ENCODE data around the gene SIRT2.

The SIRT2 gene

DNA sequence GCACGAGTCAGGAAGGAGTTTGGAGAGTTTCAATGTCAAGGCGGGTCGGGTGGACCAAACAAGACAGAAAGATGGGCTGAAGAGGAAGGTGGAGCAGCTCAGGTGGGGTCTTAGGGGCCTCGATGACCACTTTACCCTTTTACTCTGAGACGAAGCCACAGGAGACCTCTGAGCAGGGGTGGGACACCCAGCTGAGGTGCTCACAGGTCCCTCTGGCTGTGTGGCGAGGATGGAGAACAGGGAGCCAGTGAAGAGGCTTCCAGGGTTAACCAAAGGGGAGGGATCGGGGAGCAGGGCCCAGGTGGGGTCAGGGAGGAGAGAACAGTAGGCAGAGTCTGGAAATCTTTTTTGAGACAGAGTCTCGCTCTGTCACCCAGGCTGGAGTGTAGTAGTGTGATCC lies 14.5 kb upstream of the SIRT2 start:
- TF ChIP-seq GATA3 (IDR thresholded peaks at IDR 0.05; ENCODE audit: low read depth, low read length): no peak
- no peak for TF ChIP-seq GATA2 (IDR thresholded peaks at IDR 0.05; ENCODE audit: low read depth, low read length)

DNA sequence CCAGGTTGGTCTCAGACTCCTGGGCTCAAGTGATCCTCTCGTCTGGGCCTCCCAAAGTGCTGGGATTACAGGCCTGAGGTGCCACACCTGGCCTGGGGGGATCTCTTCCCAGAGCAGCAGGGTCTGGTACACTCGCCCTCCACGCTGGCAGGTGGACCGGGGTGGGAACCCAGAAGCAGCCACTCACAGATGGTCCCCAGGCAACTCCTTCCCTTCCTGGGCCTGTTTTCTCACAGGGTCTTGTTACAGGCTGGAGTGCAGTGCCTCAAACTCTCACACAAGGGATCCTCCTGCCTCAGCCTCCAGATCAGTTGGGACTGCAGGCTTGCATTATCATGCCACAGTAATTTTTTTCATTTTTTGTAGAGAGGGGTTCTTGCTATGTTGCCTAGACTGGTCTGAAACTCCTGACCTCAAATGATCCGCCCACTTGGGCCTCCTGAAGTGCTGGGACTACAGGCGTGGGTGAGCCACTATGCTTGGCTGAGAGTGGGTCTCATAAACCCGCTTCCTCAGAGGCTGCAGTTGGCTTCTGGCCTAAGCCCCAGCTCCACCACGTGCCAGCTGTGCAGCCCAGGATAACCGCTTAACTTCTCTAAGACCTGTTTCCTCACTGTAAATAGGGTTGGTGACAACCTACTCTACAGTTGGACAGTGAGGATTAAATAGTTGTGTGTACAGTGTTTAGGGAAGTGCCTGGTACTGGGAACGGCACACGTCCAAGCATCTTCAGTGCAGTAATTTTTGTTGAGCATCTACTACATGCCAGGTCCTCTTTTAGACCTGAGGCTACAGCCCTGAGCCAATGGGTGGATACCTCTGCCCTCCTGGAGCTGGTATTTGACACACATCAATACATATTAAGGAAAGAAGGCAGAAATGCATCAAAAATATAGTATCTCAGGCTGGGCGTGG lies 13.4 kb upstream of the SIRT2 start:
- no peak for TF ChIP-seq GATA2 (IDR thresholded peaks at IDR 0.05; ENCODE audit: low read depth, low read length)
- no peak for TF ChIP-seq GATA3 (IDR thresholded peaks at IDR 0.05; ENCODE audit: low read depth, low read length)

DNA sequence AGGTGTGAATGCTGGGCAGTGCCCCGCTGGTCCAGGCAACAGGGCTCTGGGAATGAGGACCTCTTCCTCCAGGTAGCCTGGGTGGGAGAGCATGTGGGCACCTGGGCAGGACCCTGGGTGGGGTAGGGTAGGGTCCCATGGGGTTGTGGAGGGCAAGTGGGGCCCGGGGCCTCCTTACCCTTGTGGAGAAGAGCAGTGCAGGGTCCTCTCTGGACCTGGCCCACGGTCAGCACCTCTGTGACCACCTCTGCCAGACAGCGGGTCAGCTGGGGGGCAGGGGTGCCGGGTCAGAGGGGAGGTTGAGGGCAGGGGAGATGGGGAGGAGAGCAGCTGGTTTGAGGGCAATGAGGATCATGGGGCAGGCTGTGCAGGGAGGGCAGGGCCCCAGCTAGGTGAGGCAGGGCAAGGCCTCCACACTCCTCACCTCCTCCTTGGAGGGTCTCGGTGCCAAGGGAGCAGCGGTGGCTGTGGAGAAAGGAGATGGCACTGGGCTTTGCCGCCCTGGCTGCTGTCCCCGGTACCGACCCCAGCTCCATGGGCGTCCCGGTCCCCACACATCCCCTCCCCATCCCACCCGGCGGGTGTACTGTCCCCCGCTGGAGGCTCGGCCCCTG lies 12.1 kb upstream of the SIRT2 start:
- no peak for TF ChIP-seq GATA2 (IDR thresholded peaks at IDR 0.05; ENCODE audit: low read depth, low read length)
- no peak for TF ChIP-seq GATA3 (IDR thresholded peaks at IDR 0.05; ENCODE audit: low read depth, low read length)

DNA sequence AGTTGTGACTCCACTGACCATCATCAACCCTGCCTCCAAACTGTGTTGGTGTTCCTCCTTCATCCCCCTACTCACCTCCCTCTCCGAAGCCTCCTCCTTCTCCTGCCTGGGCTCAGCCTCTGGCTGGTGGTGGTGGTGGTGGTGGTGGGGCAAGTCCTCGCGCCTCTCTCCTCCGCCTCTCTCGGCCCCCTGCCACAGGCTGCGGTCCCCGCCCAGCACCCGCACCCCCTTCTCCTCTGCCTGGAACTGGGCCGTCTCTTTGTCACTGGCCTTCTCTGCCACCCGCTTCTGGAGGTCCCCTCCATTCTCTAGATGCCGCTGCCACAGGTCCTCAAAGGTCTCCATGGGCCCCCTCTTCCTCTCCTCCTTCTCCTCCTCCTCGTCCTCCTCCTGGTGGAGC lies 11.1 kb upstream of the SIRT2 start:
- TF ChIP-seq GATA2 (IDR thresholded peaks at IDR 0.05; ENCODE audit: low read depth, low read length): no peak
- TF ChIP-seq GATA3 (IDR thresholded peaks at IDR 0.05; ENCODE audit: low read depth, low read length): no peak

DNA sequence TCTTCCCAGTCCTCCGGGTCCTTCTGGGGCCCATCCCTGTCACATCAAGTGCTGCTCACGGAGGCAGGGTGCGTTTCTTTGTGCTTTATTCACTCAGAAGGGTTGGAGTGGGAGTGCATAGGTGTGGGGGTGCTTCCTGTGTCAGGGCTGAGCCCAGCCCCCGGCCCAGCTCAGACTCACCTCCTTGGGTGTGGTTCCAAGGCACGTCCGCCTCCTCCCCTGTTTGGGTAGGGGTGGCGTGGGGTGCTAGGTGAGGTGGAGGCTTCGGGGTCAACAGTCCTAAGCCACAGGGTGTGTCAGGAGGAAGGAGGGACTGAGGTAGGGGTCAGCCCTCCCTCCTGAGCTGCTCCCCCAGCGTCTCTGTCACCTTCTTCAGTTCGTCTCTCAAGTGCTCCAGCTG lies 9.5 kb upstream of the SIRT2 start:
- TF ChIP-seq GATA3 (IDR thresholded peaks at IDR 0.05; ENCODE audit: low read depth, low read length): no peak
- no peak for TF ChIP-seq GATA2 (IDR thresholded peaks at IDR 0.05; ENCODE audit: low read depth, low read length)

DNA sequence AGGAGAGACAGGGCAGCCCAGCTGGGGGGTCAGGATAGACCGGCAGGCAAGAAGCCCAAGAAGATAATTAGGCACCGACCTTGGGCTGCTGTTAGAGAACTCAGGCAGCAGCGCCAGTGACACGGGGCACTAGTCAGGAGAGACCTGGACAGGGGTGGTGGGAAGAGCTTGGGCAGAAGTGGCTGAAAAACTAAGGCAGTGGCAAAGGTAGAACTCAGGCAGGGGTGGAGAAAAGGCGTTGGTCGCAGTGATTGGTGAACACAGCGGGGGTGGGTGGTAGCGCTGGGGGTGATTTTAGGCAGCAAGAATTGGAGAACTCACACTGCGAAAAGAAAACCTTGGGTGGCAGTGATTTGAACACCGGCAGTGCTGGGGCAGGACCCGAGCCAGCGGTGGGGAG lies 8.3 kb upstream of the SIRT2 start:
- no peak for TF ChIP-seq GATA2 (IDR thresholded peaks at IDR 0.05; ENCODE audit: low read depth, low read length)

DNA sequence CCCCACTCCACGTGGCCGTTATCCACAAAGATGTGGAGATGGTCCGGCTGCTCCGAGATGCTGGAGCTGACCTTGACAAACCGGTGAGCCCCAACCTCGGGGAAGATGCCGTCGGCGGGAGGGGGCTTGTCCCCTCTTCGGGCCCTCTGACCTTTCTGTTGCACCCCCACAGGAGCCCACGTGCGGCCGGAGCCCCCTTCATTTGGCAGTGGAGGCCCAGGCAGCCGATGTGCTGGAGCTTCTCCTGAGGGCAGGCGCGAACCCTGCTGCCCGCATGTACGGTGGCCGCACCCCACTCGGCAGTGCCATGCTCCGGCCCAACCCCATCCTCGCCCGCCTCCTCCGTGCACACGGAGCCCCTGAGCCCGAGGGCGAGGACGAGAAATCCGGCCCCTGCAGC lies 7.8 kb upstream of the SIRT2 start:
- no peak for TF ChIP-seq GATA2 (IDR thresholded peaks at IDR 0.05; ENCODE audit: low read depth, low read length)
- no peak for TF ChIP-seq GATA3 (IDR thresholded peaks at IDR 0.05; ENCODE audit: low read depth, low read length)

DNA sequence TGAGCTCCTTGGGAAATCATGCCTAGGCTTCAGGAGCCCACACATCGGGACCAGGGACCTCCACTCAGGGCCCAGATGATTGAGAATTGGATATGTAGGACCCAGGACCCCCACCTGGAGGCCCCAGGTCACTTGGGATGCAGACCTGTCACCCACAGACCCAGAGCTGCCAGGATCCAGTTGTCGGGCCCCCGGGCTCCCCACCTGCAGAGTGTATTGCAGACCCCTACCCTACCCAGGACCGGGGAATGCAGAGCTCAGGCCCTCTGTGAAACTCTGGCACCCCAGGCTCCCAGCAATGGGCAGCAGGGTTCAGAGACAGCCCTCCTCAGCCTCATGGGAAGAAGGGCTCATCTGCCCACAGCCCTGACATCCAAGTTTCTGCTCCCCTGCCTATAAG lies 6.2 kb upstream of the SIRT2 start:
- TF ChIP-seq GATA2 (IDR thresholded peaks at IDR 0.05; ENCODE audit: low read depth, low read length) (no peak), GATA3 (IDR thresholded peaks at IDR 0.05; ENCODE audit: low read depth, low read length) (no peak)

DNA sequence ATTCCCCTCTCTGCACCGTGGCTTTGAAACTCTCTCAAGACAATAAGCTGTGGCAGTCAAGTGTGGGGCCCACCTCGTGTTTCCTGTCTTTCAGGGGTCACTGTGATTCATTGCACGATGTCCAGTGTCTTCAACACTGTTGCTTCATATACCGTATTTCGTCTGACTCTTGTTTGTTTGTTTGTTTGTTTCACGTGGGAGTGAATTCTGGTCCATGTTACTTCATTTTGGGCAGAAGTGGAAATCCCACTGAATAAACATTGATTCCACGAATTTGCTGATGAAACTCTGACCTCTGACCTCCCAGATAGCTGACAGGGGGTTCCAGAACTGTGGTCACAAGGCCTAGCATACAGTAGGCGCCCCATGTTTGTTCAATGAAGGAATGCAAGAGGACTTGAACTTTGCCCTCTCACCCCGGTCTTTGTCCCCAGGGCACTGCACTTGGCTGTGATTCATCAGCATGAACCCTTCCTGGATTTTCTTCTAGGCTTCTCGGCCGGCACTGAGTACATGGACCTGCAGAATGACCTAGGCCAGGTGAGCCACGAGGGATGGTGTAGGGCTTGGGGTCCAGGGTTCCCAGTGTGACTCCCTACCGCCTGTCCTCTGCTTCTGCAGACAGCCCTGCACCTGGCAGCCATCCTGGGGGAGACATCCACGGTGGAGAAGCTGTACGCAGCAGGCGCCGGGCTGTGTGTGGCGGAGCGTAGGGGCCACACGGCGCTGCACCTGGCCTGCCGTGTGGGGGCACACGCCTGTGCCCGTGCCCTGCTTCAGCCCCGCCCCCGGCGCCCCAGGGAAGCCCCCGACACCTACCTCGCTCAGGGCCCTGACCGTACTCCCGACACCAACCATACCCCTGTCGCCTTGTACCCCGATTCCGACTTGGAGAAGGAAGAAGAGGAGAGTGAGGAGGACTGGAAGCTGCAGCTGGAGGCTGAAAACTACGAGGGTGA lies 5.4 kb upstream of the SIRT2 start:
- TF ChIP-seq GATA3 (IDR thresholded peaks at IDR 0.05; ENCODE audit: low read depth, low read length) (no peak), GATA2 (IDR thresholded peaks at IDR 0.05; ENCODE audit: low read depth, low read length) (no peak)

DNA sequence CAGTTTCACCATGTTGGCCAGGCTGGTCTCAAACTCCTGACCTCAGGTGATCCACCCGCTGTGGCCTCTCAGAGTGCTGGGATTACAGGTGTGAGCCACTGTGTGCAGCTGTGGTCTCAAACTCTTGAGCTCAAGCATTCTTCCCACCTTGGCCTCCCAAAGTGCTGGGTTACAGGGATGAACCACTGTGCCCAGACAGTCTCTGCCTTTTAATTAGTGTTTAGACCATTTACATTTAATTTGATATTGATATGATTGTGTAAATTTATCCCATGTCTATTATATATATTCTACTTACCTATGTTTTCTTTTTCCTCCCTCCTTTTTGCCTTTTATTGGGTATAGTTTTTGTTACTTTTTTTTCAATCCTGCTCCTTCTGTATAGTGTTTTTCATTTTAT lies 2.3 kb upstream of the SIRT2 start:
- TF ChIP-seq GATA3 (IDR thresholded peaks at IDR 0.05; ENCODE audit: low read depth, low read length): no peak
- no peak for TF ChIP-seq GATA2 (IDR thresholded peaks at IDR 0.05; ENCODE audit: low read depth, low read length)

DNA sequence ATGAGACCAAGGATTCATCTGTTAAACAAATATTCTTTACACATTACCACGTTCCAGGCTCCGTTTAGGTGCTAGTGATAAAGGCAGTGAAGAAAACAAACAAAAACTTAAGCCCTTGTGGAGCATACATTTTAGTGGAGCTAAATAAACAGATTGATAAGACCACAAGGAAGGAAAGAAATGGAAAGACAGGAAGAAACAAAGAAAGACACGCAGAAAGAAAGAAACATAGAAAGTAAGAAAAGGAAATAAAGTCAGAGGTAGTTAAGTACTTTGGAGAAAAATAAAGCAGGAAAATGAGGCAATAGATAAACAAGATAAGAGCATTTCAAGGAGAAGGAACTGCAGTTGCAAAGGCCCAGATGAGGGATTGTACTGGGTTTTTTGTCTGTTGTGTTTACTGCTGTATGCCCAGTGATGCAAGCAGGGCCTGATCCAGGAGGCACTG lies 1.3 kb upstream of the SIRT2 start:
- TF ChIP-seq GATA2 (IDR thresholded peaks at IDR 0.05; ENCODE audit: low read depth, low read length): no peak
- no peak for TF ChIP-seq GATA3 (IDR thresholded peaks at IDR 0.05; ENCODE audit: low read depth, low read length)

DNA sequence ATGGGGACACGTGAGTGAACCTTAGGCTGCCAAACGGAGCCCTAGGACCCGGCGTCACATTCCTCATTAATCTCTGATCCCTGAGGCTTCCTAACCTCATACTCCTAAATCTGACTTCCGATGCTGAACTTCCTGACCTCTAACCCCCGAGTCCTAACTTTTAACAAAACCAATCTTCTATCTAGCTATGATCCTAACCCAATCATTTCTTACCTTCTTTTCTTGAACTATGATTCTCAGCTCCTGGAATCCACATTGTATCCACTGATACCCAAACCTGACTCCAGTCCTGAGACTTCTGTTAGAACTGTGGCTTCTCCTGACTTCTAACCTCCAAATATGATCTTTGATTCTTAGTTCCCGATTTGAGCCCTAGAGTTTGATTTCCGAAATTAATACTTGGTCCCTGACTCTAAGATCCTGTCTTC lies 798 bp upstream of the SIRT2 start:
- TF ChIP-seq GATA2 (IDR thresholded peaks at IDR 0.05; ENCODE audit: low read depth, low read length) (no peak), GATA3 (IDR thresholded peaks at IDR 0.05; ENCODE audit: low read depth, low read length) (no peak)

DNA sequence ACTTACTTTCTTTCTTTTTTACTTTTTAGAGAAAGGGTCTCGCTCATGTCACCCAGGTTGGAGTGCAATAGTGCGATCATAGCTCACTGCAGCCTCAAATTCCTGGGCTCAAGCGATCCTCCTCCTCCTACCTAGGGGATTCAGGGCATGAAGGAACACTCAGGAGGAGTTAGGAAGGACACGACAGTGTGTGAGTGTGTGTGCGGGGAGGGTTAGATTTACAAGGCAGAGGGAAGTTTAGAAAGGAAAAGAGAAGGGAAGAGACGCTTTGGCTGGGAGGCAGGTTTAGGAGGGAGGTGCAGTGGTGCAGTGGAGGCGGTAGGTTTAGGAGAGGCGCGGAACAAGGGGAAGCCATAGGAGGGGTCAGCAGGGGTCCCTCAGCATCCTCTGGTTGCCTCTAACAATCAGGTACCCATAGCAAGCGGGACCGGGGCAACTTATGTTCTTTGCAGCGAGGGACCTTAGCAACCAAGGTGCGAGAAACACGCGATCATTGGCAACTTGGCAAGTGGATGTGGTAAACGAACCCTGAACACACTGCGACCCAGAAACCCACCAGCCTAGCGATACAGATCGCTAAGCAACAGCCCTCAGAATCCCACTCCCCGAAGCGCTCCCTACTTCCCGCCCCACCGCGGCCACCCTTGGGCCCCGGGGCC lies 501 bp downstream of the SIRT2 start:
- TF ChIP-seq GATA2 (IDR thresholded peaks at IDR 0.05; ENCODE audit: low read depth, low read length) (no peak), GATA3 (IDR thresholded peaks at IDR 0.05; ENCODE audit: low read depth, low read length) (no peak)

DNA sequence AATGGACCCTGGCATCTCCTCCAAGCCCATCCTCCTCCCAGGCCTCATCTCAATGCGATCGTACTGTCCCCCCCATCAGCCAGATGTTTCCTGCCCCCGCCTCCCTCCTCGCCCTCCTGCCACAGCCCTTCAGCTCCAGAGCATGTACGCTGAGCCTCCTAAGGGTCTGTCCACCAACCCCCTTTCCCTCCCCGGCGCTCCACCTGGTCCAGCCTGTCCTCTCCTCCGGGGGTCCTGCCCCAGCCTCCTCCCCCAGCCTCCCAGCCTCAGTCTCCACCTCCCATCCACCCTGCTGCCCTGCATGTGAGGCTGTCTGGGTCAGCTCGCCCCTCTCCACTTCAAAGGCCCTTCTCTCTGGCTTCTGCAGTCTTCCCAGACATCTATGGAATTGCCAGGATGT lies 4.5 kb downstream of the SIRT2 start:
- TF ChIP-seq GATA2 (IDR thresholded peaks at IDR 0.05; ENCODE audit: low read depth, low read length): no peak
- no peak for TF ChIP-seq GATA3 (IDR thresholded peaks at IDR 0.05; ENCODE audit: low read depth, low read length)
